ENCODE data around the gene ITGB4.

ITGB4 gene

DNA sequence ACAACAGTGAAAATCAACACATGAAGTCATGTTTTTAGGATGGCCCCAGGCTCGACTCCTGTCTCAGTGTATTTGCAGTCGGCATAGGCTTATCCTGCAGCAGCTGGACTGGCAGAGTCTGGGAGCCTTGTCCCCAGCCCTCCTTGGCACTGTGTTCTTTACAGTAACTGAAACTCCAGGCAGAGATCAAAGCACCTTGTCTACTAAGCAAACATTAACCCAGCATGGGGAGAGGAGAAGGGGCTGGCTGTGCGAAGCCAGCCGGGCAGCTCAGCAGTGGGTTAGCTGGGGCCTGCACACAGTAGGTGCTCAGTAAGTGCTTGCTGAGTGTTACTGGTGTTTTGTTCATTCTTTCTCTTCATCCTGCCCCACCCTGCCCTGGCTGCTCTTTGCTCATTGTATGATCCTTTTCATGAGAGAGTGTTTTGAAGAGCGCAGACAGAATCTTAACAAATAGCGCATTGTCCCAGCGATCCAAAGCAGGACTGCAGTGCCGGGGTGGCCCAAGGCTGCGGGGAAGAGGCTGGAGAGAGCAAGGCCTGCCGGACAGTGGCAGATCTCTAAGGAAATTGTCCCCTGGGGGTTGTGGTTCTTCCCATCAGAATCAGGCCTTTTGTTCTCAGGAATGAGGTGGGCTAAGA lies 23.5 kb upstream of the ITGB4 start:
- DNase-seq (ENCODE audit: low read depth): no peak
- no peak overlapping the region for H3K4me3 ChIP-seq (ENCODE audit: low read length)
- TF ChIP-seq CTCF (conservative IDR thresholded peaks at IDR 0.05; ENCODE audit: low read depth, low read length): no peak

DNA sequence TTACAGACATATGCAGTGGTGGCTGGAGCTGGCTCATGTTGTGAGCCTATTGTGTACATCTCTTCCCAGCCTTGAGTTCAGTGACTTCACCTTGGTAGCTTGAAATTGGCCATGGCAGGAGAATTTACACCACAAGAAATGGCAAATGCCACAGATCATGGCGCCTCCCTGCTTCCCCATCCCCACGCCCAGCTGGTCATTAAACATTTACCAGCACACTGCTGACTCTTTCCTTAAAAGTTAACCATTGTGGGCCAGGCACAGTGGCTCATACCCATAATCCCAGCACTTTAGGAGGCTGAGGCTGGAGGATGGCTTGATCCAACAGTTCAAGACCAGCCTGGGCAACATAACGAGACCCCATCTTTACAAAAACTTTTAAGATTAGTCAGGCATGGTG lies 22.6 kb upstream of the ITGB4 start:
- TF ChIP-seq CTCF (conservative IDR thresholded peaks at IDR 0.05; ENCODE audit: low read depth, low read length): no peak
- DNase-seq (ENCODE audit: low read depth): no peak
- H3K4me3 ChIP-seq (ENCODE audit: low read length): no peak overlapping the region

- no peak for TF ChIP-seq CTCF (conservative IDR thresholded peaks at IDR 0.05; ENCODE audit: low read depth, low read length)
- no peak overlapping the region for H3K4me3 ChIP-seq (ENCODE audit: low read length)
- DNase-seq (ENCODE audit: low read depth): no peak
Measured at GRCh38 chr17:75701288-75701687, 20.0 kb upstream of the ITGB4 start.

GRCh38 chr17:75703191-75703590 lies 18.1 kb upstream of the ITGB4 start:
- DNase-seq (ENCODE audit: low read depth): no peak
- TF ChIP-seq CTCF (conservative IDR thresholded peaks at IDR 0.05; ENCODE audit: low read depth, low read length): no peak
- no peak overlapping the region for H3K4me3 ChIP-seq (ENCODE audit: low read length)

DNA sequence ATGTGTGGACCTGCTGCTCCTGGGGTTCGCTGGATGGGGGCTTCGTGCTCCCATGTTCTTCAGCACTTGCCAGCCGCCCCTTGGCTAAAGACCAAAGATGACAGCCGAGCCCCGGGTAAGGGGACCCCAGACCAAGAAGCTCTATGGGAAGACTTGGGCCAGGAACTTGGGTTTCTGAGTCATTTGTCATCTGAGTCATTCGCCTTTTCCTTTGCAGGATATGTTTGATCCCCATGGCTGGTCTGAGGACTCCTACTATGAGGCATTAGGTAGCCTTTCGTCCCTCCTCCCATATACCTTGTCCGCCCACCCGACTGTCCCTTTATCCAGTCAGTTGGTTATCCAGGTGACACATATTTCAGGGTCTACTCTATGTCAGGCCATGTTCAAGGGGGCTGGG lies 17.7 kb upstream of the ITGB4 start:
- no peak for DNase-seq (ENCODE audit: low read depth)
- H3K4me3 ChIP-seq (ENCODE audit: low read length): no peak overlapping the region
- TF ChIP-seq CTCF (conservative IDR thresholded peaks at IDR 0.05; ENCODE audit: low read depth, low read length): no peak

DNA sequence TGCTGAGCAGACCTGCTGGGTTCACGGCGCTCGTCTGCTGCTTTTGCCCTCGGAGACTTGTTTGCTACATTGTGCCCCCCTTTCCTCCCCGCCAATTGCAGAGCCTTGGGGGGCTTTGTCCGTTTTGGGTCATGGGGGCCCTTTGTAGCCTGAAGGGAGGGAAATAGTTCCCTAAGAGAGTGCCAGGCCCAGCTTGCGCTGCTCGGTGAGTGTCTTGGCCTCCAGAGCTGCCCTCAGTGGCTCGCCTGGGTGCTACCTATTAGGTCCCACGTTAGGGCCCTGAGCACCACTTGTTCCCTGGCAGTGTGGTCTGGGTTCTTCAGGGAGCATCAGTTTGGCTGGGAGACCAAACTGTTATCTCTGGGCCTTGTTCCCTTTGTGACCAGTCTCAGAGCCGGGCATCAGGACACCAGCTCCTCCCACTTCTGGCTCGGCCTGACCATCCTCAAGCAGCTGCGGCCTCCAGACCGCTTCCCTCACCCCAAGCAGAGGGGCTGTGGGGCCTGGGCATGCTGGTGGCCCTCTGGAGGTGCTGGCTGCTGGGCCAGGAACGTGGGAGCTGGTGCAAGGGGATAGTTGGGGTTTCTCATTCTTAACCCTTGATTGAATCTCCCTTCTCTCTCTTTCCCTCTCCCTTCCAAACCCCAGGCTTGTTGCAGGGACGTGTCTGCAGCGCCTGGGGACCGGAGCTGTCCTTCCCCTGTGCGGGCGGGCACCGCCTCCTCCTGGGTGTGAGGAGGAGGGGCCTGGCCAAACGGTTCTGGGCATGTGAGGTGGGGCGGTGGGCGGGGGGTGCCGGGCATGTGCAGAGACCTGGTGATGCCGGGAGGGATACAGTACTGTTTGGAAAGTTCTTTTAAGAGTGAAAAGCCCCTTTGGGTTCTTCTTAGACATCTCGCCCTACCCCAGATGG lies 16.0 kb upstream of the ITGB4 start:
- H3K4me3 ChIP-seq (ENCODE audit: low read length): no peak overlapping the region
- DNase-seq (ENCODE audit: low read depth): no peak
- no peak for TF ChIP-seq CTCF (conservative IDR thresholded peaks at IDR 0.05; ENCODE audit: low read depth, low read length)
